GM23248 (cell line): ENCODE measurements around the gene TIMM44.

Source experiments
- EZH2 ChIP-seq: fragments of 200-600 bp; sonication (generic); IDR thresholded peaks from 2 replicates; pipeline ENCODE4 v1.6.1; 2018; ENCODE audit warnings: antibody characterized with exemption, mild to moderate bottlenecking; ENCODE audit not compliant: insufficient read depth, poor library complexity, severe bottlenecking
- EZH2phosphoT487 ChIP-seq: fragments of 200-600 bp; sonication (generic); IDR thresholded peaks from 2 replicates; pipeline ENCODE4 v1.6.1; 2018; ENCODE audit warnings: antibody characterized with exemption, moderate library complexity, mild to moderate bottlenecking, low read depth; ENCODE audit not compliant: insufficient read depth

DNA sequence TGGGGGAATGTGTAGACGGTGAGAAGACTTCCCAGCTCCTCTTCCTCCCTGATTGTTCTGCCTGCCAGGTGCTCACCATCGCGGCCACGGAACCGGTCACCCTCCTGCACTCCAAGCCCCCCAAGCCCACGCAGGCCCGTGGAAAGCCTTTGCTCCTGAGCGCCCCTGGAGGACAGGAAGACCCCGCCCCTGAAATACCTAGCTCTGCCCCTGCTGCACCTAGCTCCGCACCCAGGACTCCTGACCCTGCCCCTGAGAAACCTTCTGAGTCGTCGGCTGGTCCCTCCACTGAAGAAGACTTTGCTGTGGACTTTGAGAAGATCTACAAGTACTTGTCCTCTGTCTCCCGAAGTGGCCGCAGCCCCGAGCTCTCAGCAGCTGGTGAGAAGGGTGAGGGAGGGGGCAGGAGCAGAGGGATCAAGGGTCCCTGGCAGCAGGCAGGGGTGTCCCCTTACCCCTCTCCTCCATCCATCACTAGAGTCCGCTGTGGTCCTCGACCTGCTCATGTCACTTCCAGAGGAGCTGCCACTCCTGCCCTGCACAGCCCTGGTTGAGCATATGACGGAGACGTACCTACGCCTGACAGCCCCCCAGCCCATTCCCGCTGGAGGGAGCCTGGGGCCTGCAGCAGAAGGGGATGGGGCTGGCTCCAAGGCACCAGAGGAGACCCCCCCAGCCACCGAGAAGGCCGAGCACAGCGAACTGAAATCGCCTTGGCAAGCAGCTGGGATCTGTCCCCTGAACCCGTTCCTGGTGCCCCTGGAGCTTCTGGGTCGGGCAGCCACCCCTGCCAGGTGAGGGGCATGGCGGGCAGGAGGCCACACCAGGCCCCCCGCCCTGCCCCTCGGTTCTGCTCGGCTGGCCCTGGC is 21.3 kb downstream of the TIMM44 start:
- TF ChIP-seq EZH2 (no peak), EZH2phosphoT487 (no peak)
